ENCODE data around the gene RTCB.

RTCB gene

GRCh38 chr22:32339190-32340012 is 72.6 kb downstream of the RTCB start:
- DNase-seq (ENCODE audit: low read depth) = no peak

GRCh38 chr22:32338757-32339156 is 73.3 kb downstream of the RTCB start:
- DNase-seq (ENCODE audit: low read depth) = no peak
